Stimulated activated CD4-positive, alpha-beta T cell treated with anti-CD3 and anti-CD28 coated beads, TNF-alpha, amount 100 ng/mL, for 24 hours (primary cell): ENCODE data around the gene ST6GAL2.

ENCODE experiments used
- DNase-seq, 3 experiments: peaks; one replicate each; pipeline ENCODE4 v3.0.0-alpha.2; 2020; ENCODE audit warnings: low read depth in 3 of 3

The ST6GAL2 gene

GRCh38 chr2:106864051-106864450, 21.9 kb downstream of the ST6GAL2 start:
- no peak for DNase-seq

DNA sequence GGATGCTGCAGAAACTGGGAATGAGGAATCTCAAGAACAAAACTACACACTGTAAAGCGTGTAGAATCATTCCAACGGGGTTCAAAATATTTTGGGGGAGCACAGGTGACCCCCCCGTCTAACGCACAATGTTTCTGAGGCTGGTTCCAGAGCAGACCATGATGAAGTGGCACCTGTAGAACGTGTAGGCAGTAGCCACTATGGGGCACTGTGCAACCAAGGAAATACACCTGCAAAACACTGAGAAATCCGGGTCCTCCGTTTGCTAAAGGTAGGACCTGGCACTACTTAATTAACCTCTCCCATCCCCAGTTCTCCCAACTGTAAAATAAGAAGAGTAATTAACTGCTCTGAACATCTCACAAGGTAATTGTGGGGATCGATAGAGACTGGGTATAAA, 22.6 kb downstream of the ST6GAL2 start:
- DNase-seq: no peak

DNA sequence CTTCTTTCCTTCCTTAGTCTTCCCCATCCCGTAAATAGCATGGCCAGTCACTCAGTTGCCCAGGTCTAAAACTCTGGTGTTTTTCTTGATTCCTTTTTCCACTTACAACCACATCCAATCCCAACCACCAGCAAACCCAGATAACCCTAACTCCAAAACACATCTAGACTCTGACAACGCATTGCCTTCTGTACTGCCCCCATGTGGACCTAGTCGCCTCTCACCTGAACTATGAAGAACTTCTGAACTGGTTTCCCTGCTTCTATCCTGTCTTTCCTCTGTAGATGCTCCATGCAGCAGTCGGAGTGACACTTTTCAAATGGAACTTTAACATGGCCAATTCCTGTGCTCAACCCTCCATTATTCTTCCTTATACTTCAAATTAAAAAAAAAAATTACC, 26.5 kb downstream of the ST6GAL2 start:
- no peak for DNase-seq

DNA sequence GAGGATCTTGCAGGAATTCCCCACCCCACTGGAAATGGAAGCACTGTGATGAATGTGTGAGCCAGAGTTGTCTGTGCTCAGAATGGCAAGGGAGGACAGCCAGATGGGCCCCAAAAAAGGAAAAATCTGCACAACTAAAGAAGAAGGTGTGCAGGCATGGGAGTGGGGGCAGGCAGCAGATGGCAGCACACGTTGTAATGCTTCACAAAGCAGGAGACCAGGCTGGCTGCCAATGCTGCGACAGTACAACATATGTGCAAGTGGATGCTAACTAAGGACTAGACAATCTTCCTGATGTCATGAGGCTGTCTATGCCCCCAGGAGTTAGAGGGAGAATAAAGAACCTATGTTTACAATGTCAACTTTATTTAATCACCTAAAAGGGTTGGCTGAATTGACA, 27.2 kb downstream of the ST6GAL2 start:
- no peak for DNase-seq

GRCh38 chr2:106857882-106858478, 28.0 kb downstream of the ST6GAL2 start:
- no peak for DNase-seq

GRCh38 chr2:106853631-106854030, 32.3 kb downstream of the ST6GAL2 start:
- DNase-seq: no peak

GRCh38 chr2:106851881-106852501, 34.0 kb downstream of the ST6GAL2 start:
- DNase-seq: no peak

DNA sequence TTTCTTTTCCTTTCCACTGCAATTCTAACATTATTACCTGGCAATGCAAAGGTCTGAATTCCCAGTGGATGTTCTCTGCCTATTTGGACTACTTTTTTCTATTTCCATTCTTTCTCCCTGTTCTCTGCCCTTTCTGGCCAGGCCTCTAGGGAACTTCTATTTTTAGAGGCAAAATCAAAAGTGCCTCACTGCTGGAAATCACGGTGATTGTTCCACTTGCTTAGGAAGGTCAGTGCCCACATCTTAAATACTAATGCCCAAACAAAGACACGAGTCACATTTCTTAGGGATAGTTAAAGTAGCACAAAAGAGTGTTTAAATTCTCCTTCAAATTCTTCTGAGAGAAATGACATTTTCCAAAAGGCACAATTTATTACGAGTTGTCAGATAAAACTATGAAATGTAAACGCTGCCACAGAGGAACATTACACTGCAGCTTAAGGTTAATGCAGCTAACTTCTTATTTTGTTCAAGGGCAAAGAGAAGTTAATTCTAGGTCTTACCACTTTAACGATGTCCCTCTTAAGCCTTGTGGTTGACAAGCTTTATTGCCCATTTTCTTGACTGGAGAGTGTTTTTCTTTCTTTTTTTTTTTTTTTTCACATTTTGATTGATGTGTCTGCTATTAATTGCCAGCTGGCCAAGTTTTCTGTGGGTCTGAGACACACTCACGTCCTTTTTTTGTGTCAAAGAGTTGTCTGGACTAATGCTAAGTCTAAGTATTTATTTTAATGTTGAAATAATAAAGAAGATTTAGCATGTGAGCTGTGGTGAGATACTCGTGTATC, 34.7 kb downstream of the ST6GAL2 start:
- no peak for DNase-seq

GRCh38 chr2:106849253-106849652, 36.7 kb downstream of the ST6GAL2 start:
- DNase-seq: no peak

GRCh38 chr2:106847366-106847765, 38.6 kb downstream of the ST6GAL2 start:
- DNase-seq: no peak

- DNase-seq: no peak
These were observed 40.3 kb downstream of the ST6GAL2 start for GRCh38 chr2:106845716-106846115.

DNA sequence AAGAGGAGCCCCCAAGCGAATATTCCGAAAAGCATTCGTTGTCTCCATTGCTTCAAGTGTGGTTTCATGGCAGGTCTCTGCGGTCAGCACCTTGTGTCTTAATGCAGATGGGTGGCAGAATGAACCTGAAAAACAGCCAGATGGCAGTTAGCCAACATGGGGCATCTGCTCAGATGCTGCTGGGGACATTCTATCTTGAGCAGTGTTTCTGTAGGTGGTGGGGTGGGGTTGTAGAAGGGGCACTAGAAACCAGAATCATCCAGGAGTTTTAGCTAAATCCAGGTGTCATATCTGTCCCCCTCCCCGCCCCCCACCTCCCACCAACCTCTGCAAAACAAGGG, 42.1 kb downstream of the ST6GAL2 start:
- no peak for DNase-seq

DNA sequence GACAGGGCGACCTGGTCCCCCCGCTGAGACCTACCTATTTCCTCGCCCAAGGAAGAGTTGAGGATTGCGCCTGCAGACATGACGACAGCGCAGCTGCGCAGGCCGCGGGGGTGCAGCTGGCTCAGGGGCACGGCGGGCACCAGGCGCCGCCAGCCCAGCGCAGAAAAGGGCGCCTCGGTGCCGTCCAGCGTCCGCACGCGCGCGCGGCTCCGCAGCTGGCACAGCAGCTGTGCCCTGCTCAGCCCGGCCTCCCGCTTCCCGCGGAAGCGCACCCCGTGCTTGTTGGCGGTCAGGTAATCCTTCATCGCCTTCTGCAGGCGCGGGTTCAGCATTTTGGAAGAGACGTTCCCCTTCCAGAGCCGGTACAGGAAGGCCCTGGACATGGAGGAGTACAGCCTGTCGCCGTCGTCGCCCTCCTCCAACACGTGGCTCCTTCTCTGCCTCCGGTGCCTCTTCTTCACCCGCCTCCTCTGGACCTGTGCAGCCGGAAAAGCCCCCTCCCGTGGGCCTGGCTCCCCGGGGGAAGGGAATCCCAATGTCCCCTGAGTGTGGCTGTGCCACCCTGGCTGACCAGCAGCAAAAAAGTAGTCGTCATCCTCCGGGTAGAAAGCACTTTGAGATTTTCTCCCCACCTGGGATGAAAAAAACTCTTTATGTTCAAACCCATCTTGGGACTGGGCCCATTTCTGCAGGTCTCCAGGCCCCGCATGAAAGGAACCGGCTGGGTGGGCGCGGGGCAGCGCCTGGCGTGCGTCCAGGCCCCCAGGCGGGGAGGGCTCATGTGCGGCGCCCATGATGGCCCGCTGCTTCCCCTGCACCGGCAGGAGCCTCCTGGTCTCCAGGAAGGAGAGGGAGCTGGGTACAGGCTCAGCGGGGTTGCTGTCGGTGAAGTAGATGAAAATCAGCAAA, 42.7 kb downstream of the ST6GAL2 start:
- no peak for DNase-seq

- no peak for DNase-seq
These were observed 43.9 kb downstream of the ST6GAL2 start for GRCh38 chr2:106841886-106842645.

DNA sequence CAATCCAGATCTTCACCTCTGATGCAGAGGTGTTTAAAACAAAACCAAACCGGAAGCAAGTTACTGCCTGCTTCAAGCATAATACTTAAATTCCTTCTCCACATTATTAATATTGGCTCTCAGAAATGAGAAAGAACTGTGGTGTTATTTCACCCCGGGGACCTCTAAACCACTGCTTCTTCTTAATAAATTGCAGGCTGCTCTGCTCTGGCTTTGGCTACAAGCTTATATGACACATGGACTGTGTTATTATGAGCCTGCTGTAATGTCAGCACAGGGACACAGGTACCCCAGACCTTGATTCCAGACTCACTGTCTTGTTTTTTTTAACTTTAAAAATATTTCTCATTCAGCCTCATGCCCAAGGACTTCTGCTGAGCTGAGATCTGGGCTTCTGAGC, 45.1 kb downstream of the ST6GAL2 start:
- DNase-seq: no peak

- DNase-seq: no peak
These were observed 45.9 kb downstream of the ST6GAL2 start for GRCh38 chr2:106839849-106840595.

DNA sequence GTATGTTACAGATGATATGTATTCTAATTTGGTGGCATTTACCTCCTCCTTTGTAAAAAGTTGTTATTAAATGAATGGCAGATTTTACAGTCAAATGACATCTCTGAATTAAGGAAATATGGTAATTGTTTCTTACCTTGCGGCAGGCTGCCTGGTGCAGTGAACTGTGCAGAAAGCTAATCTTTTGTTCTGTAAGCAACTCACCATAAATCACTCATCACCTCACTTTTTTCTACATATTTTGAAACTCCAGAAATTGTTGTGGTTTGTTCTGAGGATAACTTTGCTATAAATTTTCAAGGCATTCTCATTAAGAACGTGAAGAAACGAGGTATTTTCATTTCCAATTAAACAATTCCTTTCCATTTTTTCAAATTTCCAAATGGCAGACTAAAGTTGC, 52.7 kb downstream of the ST6GAL2 start:
- no peak for DNase-seq

- no peak for DNase-seq
These were observed 54.0 kb downstream of the ST6GAL2 start for GRCh38 chr2:106831816-106832569.

DNA sequence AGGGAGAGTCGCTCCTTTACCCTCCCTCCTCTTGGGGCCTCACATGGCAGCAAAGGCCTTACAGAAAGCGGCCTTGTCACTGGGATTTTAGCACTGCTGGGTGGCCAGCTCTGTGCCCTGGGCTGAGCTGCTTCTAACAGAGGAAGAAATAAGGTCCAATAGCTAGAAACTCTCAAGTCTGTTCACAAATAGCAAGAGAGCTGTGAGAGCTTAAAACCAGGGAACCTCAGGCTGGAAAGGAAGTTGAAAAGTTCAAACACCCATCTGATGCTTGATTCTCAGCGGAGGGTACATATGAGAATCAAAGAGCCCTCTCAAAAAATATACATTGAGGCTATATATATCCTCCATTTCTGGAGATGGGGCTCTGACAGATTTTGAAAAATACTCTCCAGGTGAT, 54.7 kb downstream of the ST6GAL2 start:
- no peak for DNase-seq

DNA sequence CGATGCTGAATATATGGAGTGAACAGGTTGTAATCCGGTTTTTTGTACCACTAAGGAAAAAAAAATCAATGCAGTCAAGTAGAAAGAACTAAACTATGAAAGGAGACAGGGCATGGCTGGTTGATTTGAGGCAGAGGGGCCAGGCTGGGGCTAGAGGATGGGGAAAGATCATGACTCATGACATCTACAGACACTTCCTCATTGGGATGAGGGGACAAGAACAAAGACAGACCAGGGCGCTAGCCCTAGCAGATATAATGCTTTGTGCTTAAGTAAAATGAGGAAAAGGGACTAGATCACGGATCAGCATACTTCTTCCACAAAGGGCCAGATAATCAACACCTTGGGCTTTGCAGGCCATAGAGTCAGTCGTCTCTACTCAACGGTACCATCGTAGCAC, 55.8 kb downstream of the ST6GAL2 start:
- DNase-seq: no peak
